Panc1 (cell line): ENCODE results near the gene CCDC178. TPM values are rescaled to one million over a fixed set of nuclear protein-coding genes. Genes with fewer than 3 reads are reported as not detected.

Experiments used
- ATAC-seq: fragments of 200-7000 bp; cut with Tn5 transposase; 2 replicates; pipeline ENCODE4 v1.9.1; 2020; ENCODE audit warnings: mild to moderate bottlenecking, moderate library complexity
- BruUV-seq: library from RNA; stranded (reverse); fragments of 400-500 nt; replicated peaks from 2 replicates; lab custom pipeline; 2021; lab: Mats Ljungman, UMichigan
- CTCF ChIA-PET: fragments of 300-600 bp; sonication (Branson Sonifier 250); formaldehyde crosslinking; loops from one replicate; lab custom pipeline; 2022; ENCODE audit warnings: antibody characterized with exemption; lab: Charles Lee
- POLR2A ChIA-PET: fragments of 300-600 bp; sonication (Branson Sonifier 250); formaldehyde crosslinking; loops from one replicate; lab custom pipeline; 2022; ENCODE audit warnings: antibody characterized with exemption; lab: Charles Lee
- DNase-seq: peaks from one replicate; pipeline ENCODE4 v3.0.0-alpha.2; 2010; ENCODE audit warnings: low read depth, low spot score
- H3K27ac ChIP-seq: 2 replicates; pipeline ENCODE4 v1.5.1; 2011; ENCODE audit warnings: mild to moderate bottlenecking, low read length, inconsistent platforms
- H3K27me3 ChIP-seq: fragments of 200-500 bp; sonication (Bioruptor generic); 2 replicates; pipeline ENCODE4 v1.6.0; 2014; ENCODE audit warnings: low read length, inconsistent platforms; ENCODE audit not compliant: control insufficient read depth, insufficient read depth
- H3K36me3 ChIP-seq: fragments of 200-500 bp; sonication (Bioruptor generic); 2 replicates; pipeline ENCODE4 v1.5.1; 2014; ENCODE audit warnings: inconsistent platforms, mild to moderate bottlenecking, low read length, moderate library complexity; ENCODE audit not compliant: control insufficient read depth, insufficient read depth
- H3K4me1 ChIP-seq: 2 replicates; pipeline ENCODE4 v1.5.1; 2011; ENCODE audit warnings: inconsistent platforms, mild to moderate bottlenecking, low read length, moderate library complexity; ENCODE audit not compliant: control insufficient read depth, insufficient read depth
- H3K4me3 ChIP-seq, 2 experiments: 2 replicates each; pipeline ENCODE4 v1.5.1; 2011 to 2012; ENCODE audit warnings: low read depth in 2 of 2, low read length in 2 of 2, mild to moderate bottlenecking in 2 of 2, inconsistent platforms in 1 of 2, moderate library complexity in 1 of 2
- H3K9me3 ChIP-seq: fragments of 200-500 bp; sonication (Bioruptor generic); 2 replicates; pipeline ENCODE4 v1.5.1; 2014; ENCODE audit warnings: low read depth, mild to moderate bottlenecking, inconsistent platforms, low read length, moderate library complexity; ENCODE audit not compliant: control insufficient read depth, insufficient read depth
- POLR2AphosphoS5 ChIP-seq: IDR thresholded peaks from 2 replicates; pipeline ENCODE4 v1.6.1; 2012; ENCODE audit warnings: mild to moderate bottlenecking, low read depth, low read length, moderate library complexity
- SIN3A ChIP-seq: IDR thresholded peaks from 2 replicates; pipeline ENCODE4 v1.6.1; 2012; ENCODE audit warnings: low read depth, mild to moderate bottlenecking, low read length, moderate library complexity, borderline replicate concordance; ENCODE audit not compliant: insufficient read depth
- TCF7L2 ChIP-seq: IDR thresholded peaks from 2 replicates; pipeline ENCODE4 v1.6.1; 2011; ENCODE audit warnings: mild to moderate bottlenecking, low read depth, low read length, inconsistent platforms
- in situ Hi-C: cut with HindIII; loops from 2 replicates; pipeline ENCODE4 v1.10.0; 2016; ENCODE audit warnings: low sequenced_read_pairs, low pct_unique_long_range_greater_than_20kb
- intact Hi-C: fragments of 100-400 bp; cut with micrococcal nuclease; formaldehyde crosslinking; loops from one replicate; pipeline ENCODE4 v1.10.0; 2022; ENCODE audit not compliant: unreplicated experiment
- total RNA-seq: library from RNA; stranded (reverse); gene quantifications from one replicate; pipeline ENCODE4 v1.2.1, GENCODE V29; 2021; ENCODE audit not compliant: unreplicated experiment
- TF ChIP-seq, protein P1 (sequence below), 2 experiments: IDR thresholded peaks; 2 replicates each; pipeline ENCODE4 v1.6.1; 2011 to 2012; ENCODE audit warnings: low read depth in 2 of 2, control low read depth in 1 of 2, low read length in 1 of 2, mild to moderate bottlenecking in 1 of 2, moderate library complexity in 1 of 2; ENCODE audit not compliant: insufficient read depth in 1 of 2
- TF ChIP-seq, protein P2 (sequence below): fragments of 450-650 bp; IDR thresholded peaks from 2 replicates; pipeline ENCODE4 v1.5.1; 2017; ENCODE audit warnings: mild to moderate bottlenecking

Gene CCDC178
- total RNA-seq, 1 experiment from 2014 or later, result not detected

DNA sequence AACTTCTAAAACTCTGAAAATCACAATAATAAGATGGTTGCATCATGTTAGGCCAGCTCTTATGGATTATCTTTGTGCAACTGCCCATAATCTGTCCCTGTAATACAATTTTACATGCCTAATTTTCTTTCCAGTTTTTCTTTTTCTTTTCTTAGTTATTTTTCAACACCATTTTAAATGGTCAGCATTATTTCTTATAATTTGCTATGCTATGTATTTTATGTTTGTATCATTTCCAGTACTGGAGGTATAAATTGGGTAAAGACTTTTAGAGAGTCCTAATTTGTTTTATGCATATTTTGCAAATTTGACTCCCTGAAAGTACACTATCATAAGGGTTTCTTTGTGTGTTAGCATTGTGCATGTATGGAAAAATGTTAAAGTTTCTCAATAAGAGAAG is 333.0 kb downstream of the CCDC178 start:
- Histone ChIP-seq H3K4me3 (no peak overlapping the region), H3K27me3 (no peaks in the 10 kb centered on the region), H3K27ac (no peak overlapping the region), H3K36me3 (no peaks in the 10 kb centered on the region), H3K9me3 (no peaks in the 10 kb centered on the region), H3K4me1 (no peaks in the 10 kb centered on the region)
- POLR2A ChIA-PET, result no interaction called here
- BruUV-seq, result no TSS peak
- CTCF ChIA-PET, result no interaction called here
- intact Hi-C loops (no loop called here), in situ Hi-C loops (no loop called here)
- no peak for TF ChIP-seq POLR2AphosphoS5
- TF ChIP-seq, protein P1, sequence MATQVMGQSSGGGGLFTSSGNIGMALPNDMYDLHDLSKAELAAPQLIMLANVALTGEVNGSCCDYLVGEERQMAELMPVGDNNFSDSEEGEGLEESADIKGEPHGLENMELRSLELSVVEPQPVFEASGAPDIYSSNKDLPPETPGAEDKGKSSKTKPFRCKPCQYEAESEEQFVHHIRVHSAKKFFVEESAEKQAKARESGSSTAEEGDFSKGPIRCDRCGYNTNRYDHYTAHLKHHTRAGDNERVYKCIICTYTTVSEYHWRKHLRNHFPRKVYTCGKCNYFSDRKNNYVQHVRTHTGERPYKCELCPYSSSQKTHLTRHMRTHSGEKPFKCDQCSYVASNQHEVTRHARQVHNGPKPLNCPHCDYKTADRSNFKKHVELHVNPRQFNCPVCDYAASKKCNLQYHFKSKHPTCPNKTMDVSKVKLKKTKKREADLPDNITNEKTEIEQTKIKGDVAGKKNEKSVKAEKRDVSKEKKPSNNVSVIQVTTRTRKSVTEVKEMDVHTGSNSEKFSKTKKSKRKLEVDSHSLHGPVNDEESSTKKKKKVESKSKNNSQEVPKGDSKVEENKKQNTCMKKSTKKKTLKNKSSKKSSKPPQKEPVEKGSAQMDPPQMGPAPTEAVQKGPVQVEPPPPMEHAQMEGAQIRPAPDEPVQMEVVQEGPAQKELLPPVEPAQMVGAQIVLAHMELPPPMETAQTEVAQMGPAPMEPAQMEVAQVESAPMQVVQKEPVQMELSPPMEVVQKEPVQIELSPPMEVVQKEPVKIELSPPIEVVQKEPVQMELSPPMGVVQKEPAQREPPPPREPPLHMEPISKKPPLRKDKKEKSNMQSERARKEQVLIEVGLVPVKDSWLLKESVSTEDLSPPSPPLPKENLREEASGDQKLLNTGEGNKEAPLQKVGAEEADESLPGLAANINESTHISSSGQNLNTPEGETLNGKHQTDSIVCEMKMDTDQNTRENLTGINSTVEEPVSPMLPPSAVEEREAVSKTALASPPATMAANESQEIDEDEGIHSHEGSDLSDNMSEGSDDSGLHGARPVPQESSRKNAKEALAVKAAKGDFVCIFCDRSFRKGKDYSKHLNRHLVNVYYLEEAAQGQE (IDR thresholded peaks at IDR 0.05; ENCODE audit: insufficient read depth in 1 of 2, low read depth in 2 of 2, low read length in 1 of 2), result no peak
- TF ChIP-seq SIN3A, result no peak
- TF ChIP-seq, protein P2, sequence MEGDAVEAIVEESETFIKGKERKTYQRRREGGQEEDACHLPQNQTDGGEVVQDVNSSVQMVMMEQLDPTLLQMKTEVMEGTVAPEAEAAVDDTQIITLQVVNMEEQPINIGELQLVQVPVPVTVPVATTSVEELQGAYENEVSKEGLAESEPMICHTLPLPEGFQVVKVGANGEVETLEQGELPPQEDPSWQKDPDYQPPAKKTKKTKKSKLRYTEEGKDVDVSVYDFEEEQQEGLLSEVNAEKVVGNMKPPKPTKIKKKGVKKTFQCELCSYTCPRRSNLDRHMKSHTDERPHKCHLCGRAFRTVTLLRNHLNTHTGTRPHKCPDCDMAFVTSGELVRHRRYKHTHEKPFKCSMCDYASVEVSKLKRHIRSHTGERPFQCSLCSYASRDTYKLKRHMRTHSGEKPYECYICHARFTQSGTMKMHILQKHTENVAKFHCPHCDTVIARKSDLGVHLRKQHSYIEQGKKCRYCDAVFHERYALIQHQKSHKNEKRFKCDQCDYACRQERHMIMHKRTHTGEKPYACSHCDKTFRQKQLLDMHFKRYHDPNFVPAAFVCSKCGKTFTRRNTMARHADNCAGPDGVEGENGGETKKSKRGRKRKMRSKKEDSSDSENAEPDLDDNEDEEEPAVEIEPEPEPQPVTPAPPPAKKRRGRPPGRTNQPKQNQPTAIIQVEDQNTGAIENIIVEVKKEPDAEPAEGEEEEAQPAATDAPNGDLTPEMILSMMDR, result no peak
- no peak for TF ChIP-seq TCF7L2
- no peak for ATAC-seq
- DNase-seq, result no peak

DNA sequence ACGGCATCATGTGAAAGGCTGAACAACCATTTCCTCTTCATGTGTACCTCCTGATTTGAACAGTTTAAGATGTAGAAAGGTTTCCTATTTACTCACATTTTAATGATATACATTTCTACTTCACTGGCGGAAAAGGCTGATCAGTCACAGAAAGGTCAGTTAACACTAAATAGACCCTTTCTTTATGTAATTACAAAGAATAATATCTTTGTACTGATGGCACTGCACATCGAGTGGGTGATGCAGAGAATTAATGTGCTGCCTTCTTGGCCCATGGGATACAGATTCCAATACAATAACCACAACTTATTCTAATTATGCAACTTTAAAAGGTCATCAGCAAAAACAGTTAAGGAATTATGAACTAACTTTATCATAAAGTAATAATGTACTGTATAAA is 339.2 kb downstream of the CCDC178 start:
- in situ Hi-C loops, result no loop called here
- ChIA-PET CTCF (no interaction called here), POLR2A (no interaction called here)
- H3K27me3 ChIP-seq, result no peaks in the 10 kb centered on the region
- no peaks in the 10 kb centered on the region; the same call in 1 of the 2 replicates for H3K4me1 ChIP-seq
- ATAC-seq (no peak), DNase-seq (no peak)
- no TSS peak for BruUV-seq
- no peaks in the 10 kb centered on the region for H3K36me3 ChIP-seq
- intact Hi-C loops, result no loop called here
- TF ChIP-seq, protein P2, result no peak
- TF ChIP-seq TCF7L2 (no peak), SIN3A (no peak), POLR2AphosphoS5 (no peak)
- TF ChIP-seq, protein P1 (IDR thresholded peaks at IDR 0.05; ENCODE audit: insufficient read depth in 1 of 2, low read depth in 2 of 2, low read length in 1 of 2), result no peak
- no peak overlapping the region for H3K4me3 ChIP-seq
- no peak overlapping the region for H3K27ac ChIP-seq
- no peaks in the 10 kb centered on the region for H3K9me3 ChIP-seq
